HT-29 (cell line): ENCODE measurements around the gene WASF2. TPM values are rescaled to one million over a fixed set of nuclear protein-coding genes. Genes with fewer than 3 reads are reported as not detected.
"Not testable (repeated sequence)": the region's sequence is repeated elsewhere in the genome, so short reads cannot be mapped to it uniquely, and the experiment has no call there.

Experiments used
- DNase-seq: peaks from one replicate; pipeline ENCODE4 v3.0.0-alpha.2; 2015; ENCODE audit warnings: low spot score
- total RNA-seq: library from RNA; depleted of rRNA; stranded (reverse); fragments of >200 nt; shearing (Covaris generic); gene quantifications from 2 replicates; pipeline ENCODE4 v1.2.3, GENCODE V29; 2014

The WASF2 gene
- total RNA-seq, 1 experiment from 2014 or later = 23.9 TPM

DNA sequence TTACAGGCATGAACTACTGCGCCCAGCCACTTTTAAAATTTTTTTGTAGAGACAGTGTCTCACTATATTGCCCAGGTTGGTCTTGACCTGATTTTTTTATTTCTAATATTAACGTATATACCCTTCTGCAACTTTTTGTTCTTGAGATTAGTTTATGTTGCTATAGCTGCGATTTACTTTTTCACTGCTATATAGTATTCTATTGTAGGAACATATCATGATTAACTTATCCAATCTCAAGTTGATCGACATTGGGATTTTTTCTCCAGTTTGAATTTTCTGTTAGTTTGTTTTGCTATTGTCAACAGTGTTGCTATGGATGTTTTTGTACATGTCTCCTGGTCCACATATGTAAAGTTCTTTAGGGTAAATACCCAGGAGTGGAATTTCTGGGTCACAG is 35.4 kb downstream of the WASF2 start:
- DNase-seq = no peak

DNA sequence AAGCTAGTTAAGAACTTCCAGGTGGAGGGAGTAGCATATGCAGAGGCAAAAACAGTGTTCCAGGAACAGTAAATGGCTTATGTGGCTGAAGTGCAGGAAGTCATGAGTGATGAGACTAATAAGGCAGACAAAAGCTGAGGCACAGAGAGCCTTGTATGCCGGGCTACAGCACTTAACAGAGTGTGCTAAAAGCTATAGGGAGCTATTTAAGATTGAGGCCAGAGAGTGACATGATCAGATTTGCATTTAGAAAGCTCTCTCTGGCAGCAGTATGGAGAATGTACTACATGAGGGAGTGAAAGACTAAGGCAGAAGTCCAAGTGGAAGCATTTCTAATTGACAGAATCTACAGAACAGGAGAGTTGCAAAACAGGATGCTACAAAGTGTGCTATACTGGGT is 38.6 kb downstream of the WASF2 start:
- no peak for DNase-seq

DNA sequence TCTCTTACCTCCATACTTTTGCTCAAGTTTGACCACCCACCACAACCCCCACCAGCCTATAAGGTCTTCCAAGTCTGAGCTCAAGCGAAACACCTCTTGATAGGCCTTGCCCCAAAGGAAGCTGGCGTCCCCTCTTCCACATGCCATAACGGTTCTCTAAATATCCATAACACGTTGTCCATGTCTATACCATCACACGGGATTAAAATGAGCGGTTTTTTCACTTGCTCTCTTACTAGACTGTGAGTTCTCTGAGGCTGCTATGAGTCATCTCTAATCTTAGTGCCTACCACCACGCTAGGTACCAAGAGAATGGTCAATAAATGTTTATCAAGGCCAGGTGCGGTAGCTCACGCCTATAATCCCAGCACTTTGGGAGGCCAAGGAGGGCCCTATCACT is 41.0 kb downstream of the WASF2 start:
- DNase-seq = no peak

DNA sequence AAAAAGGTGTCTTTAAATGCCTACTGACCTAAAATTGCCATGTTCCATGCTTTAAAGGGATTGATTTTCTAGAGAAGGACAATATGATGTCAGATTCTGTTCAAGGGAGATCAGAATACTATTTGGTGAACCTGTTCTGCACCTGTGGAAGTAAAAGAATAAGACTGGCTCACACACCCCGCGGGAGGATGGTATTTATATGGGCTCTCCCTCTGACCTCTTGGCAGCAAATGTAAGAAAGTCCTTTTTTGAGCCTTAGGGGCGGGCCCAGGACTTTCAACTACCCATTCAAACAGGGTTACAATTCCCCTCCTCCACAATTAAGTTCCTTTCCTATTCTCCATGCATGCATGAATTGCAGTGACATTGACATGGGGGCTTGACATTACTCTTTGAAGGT is 42.1 kb downstream of the WASF2 start:
- DNase-seq = no peak

DNA sequence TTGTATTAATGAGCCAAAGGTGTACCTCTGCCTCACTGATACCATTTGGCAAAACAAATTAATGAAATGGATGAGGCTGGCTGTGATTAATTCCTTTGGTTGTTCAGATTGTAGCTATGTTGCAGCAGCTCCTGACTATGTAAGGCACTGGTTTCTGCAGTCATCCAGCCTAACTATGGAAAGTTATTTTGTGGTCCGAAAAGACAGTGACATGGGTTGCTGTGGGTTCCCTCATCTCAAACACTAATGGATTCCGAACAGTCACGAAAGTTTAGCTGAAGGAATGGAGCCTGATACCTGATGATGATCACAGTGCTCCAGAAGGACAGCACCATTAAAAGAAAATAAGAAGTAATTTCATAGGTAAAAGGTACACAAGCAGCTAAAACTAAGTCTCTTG is 42.6 kb downstream of the WASF2 start:
- no peak for DNase-seq

DNA sequence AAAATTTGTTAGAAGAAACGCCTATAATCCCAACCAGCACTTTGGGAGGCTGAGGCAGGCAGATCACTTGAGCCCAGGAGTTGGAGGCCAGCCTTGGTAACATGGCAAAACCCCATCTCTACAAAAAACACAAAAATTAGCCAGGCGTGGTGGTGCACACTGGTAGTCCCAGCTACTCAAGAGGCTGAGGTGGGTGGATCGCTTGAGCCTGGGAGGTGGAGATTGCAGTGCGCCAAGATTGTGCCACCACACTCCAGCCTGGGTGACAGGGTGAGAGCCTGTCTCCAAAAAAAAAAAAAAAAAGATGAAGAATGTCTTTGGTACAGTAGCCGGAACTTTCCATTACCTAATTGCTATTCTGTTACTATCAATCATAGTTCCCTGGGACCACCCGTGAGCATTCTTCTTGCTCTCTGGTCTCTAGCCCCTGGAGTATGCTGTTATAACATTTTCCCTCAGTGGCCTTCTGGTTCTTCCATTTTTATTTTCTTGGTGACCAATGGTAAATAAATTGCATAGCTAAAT is 43.4 kb downstream of the WASF2 start:
- no peak for DNase-seq

DNA sequence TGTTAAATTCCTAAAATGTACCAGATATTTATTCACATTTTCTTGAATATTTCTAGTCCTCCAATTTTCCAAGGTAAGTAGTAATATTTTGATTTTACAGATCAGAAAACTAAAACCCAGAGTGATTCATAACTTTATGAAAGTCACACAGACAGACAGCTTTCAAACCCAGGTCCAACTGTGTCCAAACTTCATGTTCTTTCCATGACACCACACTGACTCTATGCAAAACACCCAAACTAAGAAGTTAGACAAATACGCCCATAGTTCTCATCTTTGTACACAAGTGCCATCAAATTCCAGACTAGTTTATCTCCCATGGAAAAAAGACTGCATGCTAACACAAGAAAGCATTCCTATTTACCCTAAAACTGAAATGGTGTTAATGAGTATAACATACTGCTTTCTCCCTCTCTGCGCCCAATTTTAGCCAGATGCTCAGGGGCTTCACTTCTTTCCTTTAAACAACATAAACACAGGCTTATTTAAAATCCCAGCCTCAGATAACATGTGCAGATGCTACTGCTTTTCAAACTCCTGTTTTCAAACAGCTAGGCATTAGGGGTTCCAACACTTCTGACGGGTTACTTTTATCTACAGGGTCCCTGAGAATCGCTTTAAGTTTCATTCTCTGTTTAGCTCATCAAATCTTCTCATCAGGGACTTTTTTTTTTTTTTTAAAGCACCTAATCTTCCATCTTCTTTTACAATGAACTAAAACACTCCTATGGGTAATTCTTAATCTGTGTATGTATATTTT is 44.6 kb downstream of the WASF2 start:
- DNase-seq = no peak

DNA sequence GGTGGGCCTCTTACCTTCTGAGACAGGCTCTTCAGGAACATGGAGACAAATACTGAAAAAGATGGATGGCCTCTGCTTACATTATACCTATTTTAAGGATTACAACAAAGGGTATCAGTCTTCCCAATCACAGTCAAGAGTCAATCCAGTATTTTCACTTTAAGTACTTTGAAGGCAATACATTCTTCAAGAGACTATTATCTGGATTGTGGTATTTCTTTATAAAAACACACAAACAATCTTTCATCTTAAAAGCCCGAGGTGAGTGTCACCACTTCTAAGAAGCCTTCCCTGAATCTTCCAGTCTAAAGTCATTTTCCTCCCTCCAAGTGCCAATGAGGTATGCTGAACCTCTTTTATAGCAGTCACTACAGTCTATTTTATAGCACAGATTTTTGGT is 45.3 kb downstream of the WASF2 start:
- DNase-seq = no peak

DNA sequence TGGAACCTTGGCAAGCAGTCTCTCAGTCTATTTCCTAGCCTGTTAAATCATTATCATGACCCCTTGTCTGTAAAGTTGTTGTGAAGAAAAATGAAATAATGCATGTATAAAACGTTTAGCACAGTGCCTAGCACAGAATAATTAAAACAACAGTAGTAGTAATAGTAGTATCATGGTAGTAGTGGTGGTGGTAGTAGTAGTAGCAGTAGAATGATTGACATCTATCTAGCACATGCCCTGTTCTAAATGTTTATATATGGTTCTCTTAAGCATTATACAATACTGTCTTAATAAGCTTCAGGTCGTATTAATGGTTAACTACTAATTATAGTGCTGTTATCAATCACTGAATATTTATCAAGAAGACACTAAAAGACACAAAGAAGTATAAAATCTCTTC is 50.8 kb downstream of the WASF2 start:
- no peak for DNase-seq

DNA sequence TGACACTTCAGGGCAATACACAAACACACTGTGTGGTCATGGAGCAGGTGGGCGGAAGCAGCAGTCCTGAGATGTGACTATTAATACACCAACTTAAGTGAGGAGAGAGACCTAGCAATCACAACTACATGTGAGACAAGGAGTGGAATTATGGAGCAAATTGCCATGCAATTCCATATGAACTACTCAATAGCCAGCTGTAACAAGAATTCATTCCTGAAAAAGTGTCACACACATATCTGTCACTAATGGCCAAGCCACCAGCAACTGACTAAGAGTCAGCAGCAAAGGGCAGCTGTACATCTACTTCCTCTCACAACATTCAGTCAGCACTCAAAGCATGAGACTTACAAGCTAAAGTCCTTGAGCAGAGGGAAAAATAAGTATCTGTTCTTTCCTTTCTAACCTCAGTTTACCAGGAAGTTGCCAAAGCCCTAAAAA is 51.3 kb downstream of the WASF2 start:
- DNase-seq = no peak

DNA sequence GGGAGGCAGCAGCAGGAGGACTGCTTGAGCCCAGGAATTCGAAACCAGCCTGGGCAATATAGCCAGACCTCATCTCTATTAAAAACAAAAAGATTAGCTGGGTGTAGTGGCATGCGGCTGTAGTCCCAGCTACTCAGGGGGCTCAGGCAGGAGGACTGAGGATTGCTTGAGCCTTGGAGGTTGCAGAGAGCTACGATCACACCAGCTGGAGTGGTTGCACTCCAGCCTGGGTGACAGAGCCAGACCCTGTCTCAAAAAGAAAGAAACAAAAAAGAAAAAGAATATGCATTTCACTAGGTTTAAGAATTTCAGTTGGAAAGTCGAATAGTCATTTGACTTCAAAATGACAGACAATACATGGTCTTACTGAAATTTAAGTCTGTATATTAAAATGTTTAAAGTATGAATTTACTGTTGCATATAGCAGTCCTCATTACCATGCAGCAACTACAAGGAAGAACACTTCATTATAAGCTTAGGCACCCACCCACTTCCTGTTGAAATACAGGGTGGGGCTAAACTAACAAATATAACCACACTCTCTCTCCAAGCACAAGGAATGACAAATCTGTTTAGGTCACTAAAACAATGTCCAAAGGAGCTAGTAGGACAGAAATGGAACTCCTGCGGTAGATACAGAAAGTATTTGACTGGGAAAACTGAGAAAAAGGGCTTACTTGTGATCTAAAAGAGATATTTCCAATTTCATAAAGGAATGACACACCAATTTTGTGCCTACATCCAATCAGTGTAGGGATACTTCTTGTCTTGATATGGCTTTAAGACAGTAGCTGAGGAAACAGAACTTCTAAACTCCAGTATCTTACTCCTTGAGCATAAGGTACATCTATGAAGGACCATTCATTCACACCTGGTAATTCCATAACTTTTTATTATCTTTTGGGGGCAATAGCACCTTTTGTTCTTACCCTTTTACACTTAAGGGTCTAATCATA is 53.5 kb downstream of the WASF2 start:
- peak; percentile 82 for DNase-seq

DNA sequence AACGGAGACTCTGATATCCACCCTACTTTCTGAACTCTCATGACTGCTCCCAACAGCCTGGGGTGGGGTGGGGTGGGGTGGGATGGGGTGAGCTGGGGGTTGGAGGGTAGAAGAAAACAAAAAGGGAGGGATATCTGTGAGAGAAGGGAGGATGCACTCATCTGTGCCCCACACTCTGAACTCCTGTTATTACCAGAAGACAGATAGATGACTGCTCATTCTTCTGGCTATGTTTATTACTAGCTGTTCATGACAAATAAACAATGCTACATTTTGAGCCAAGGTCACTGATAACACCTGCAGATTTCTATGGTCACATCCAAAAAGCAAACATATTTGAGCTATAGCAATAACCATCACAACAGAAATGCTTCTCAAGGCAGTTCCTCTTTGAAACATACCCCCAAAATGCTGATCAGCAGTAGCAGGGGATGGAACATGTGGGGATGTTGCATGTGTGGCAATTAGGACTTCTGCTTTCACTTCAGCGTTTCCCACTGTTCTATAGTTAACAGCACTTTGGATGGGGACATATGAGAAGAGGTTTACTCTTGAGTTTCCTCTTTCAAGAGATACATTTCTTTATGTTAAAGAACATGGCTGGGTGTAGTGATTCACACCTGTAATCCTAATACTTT is 54.3 kb downstream of the WASF2 start:
- DNase-seq = no peak

DNA sequence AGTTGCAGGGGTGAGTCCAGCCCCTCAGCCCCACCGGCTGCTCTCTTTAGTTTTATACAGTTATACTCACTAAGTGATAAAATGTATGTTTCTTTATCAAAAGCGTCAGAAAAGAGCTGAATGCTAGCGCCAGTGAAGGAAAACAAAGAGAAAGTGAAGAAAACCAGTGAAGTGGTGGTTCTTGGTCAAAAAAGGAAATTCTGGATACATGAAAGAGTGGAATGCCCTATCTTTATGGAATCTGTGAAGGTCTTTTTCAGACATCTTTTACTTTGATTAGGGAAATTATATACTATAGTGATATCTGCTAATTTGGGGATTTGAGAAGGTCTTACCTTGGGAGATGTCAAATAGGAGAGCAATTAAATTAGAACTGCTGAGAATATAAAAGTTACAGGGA is 56.3 kb downstream of the WASF2 start:
- no peak for DNase-seq

DNA sequence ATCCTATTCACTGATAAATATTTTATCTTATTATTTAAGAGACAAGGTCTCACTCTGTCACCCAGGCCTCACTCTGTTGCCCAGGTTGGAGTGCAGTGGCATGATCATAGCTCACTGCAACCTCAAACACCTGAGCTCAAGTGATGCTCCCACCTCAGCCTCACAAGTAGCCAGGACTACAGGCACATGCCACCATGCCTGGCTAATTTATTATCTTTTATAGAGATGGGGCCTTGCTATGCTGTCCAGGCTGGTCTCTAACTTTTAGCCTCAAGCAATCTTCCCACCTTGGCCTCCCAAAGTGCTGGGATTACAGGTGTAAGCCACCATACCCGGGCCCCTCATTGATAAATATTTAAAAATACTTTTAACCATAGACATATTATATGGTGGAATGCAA is 57.2 kb downstream of the WASF2 start:
- not testable (repeated sequence) for DNase-seq

DNA sequence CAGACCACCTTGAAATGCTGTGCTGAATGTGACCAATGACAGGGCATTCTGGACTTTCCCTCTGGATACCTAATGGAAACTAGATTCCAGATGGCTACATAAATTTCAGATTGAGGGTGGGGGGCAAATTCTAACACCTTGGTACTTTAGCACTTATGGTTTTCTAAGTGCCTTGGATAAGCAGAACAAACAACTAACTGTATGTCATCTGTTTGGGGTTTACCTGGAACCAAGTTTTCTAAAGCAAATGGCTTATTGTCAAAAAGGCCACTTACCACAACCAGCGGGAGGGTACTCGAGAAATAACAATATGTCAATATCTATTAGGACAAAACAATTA is 58.4 kb downstream of the WASF2 start:
- no peak for DNase-seq

DNA sequence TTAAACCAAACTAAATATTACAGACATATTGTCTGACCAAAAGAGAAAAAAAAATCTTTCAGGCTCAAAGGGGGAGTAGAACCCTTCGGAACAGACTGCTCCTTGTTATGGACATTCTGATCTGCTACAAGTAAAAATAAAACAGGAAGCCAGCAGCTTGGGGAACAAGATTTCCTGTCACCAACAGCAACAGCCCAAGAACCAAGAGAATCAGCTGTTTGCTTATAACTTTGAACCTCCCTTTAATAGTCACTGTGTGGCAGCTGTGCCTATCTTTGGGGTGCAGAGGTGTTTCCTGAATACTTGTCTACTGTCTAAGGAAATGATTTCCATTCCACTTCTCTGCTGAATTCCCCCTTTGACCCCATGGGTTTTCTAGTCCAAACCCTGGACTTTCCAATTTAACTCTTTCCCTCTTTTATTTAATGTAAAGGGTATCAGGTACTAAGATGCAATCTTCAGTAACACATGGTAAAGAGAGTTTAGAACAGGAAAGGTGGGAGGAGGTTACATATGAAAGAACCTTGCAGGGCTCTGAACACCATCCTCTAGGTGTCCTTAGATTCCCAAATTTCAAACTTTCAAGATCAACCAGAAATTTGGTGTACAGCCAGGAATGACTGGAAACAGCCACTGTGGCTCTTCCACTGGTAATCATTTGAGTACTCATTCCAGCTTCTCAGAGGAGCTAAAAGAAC is 58.9 kb downstream of the WASF2 start:
- DNase-seq = no peak

DNA sequence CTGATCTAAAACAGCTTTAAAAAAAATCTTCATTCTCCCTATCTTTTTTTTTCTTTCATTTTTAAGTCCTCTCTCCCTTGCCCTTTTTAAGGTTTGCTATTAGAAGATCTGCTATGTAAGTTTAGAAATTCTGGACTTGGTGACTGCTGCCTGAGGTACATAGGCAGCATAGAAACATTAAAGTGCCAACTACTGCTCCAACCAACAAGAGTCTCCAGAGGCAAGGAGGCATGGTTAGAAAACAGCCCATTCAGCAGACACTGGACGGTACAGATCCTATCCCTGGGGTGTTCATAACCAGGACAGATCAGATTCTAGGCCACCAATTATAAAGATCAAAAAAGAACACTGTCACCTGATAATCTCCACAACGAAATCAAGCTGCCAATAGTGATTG is 60.9 kb downstream of the WASF2 start:
- DNase-seq = no peak

DNA sequence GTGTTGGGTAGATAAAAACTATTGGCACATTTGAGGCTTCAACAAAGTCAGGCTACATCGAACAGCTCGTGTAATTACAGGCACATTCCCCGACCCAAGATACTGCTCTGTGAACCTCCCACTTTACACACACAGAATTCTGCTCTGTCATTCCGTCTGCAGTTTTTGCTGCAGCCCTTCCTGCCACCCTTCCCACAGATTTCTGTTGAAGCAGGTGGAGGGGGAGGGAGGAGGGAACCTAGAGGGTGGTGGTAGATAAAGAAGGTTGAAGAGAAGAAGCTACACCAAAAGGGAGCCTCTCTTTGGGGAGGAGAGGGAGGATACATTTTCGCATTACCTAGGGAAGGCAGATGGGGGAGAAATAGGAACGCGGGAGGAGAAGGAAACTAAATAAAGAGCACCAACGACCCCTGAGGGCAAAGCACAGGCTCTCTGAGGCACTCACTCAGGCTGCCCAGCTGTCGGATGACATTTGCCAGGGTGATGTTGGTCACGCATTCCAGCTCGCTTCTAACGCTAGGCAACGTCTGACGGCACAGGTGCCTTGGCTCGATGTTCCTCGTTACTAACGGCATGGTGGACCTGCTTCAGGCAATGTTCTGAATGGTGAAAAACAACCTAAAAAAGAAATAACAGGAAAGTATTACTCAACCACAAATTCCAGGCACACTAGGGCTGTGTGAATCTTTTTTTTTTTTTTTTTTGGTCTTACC is 61.5 kb downstream of the WASF2 start:
- no peak for DNase-seq

DNA sequence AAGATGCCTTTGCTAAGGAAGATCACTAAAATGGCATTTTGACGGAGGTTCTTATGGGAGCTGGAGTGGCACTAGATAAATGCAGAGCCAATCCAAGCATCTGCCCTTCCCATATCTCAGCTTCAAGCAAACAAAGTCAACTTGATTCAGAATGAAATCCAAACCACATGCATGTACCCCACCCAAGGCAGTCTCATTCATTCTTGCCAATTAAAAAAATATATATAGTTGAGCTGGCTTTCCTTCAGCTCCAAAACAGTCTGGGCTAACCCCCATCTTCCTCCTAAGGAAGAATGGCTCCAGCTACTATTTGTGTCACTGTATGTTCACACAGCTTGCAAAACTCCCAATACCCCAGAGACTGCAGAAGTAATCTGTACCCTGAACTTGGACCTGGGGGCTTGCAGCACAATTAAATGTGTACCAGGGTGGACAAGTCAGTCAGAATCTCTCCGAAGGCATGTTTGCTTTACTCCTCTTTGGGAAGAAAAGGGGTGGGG is 62.1 kb downstream of the WASF2 start:
- DNase-seq = no peak

DNA sequence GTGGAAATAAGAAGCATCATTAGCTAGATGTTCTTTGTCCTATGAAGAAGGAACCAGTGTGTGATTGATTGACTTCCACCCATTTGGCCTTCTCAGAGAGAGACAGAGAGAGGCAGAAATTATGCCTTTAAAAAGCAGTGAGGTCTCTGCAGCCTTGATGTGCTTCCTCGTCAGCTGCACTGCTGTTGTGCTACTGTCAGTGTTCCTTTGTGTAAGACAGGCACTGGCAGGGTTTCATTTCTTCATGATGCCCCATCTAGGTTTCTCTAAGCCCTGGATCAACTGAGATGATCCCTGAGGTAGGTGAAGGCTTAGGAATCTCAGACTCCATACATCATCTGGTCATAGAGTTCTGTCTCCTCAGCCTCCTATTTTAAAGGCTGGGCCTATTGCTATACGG is 62.6 kb downstream of the WASF2 start:
- DNase-seq = no peak

DNA sequence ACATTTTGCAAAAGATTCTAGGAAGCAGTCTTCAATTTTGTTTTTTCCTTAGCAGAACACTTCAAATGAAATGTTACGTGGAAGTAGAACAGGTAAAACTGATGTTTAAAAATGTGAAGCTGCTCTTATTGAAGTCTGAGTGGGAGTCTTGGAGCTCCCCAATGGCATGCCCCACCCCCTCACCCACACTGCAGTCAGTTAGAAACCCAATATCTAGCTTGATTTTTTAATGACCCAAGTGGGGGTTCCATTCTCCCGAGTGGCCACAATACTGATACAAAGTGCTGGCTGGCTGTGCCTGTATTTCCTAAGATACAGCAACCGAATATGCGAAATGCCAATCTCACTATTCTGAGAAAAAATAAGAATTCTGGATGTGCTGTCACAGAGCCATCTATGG is 66.3 kb downstream of the WASF2 start:
- no peak for DNase-seq
